ENCODE measurements around the gene LYST.
A peak's percentile ranks its signal among the peaks of the same experiment; 100 is the strongest.

The LYST gene

GRCh38 chr1:235644693-235645305 is 221.9 kb downstream of the LYST start:
- Histone ChIP-seq H3K9me3 (ENCODE audit: insufficient read depth, low read depth, low read length) (no peaks in the 10 kb centered on the region), H3K27me3 (ENCODE audit: insufficient read depth, low read length, poor library complexity, severe bottlenecking) (no peaks in the 10 kb centered on the region), H4K20me1 (ENCODE audit: insufficient read depth, low read length, poor library complexity, severe bottlenecking) (no peaks in the 10 kb centered on the region), H3F3A (ENCODE audit: low read depth) (peaks cover 6% of the 10 kb centered on the region), H3K4me3 (ENCODE audit: low read length, poor library complexity, severe bottlenecking) (no peak overlapping the region), H3K79me2 (ENCODE audit: insufficient read depth, low read length) (no peaks in the 10 kb centered on the region), H2AFZ (ENCODE audit: low read length) (no peak overlapping the region), H3K4me2 (ENCODE audit: low read depth, low read length, poor library complexity, severe bottlenecking) (no peak overlapping the region), H3K36me3 (ENCODE audit: insufficient read depth, low read length) (no peaks in the 10 kb centered on the region), H3K4me1 (ENCODE audit: insufficient read depth, low read length, poor library complexity, severe bottlenecking) (peaks cover 65% of the 10 kb centered on the region), H3K9me2 (replicated peaks; ENCODE audit: low read depth, low read length) (no peaks in the 10 kb centered on the region), H3K9ac (ENCODE audit: low read depth, low read length, poor library complexity, severe bottlenecking) (no peak overlapping the region)
- TF ChIP-seq CTCF (conservative IDR thresholded peaks at IDR 0.05; ENCODE audit: low read length) = no peak
- TF ChIP-seq EZH2phosphoT487 (IDR thresholded peaks at IDR 0.05; ENCODE audit: borderline replicate concordance) = no peak

- H3F3A ChIP-seq (ENCODE audit: low read depth) = peaks cover 6% of the 10 kb centered on the region
- H3K4me2 ChIP-seq (ENCODE audit: low read depth, low read length, poor library complexity, severe bottlenecking) = peak overlapping the region; percentile 97
- peak overlapping the region; percentile 91 for H3K9ac ChIP-seq (ENCODE audit: low read depth, low read length, poor library complexity, severe bottlenecking)
- H3K4me1 ChIP-seq (ENCODE audit: insufficient read depth, low read length, poor library complexity, severe bottlenecking) = peaks cover 70% of the 10 kb centered on the region
- H4K20me1 ChIP-seq (ENCODE audit: insufficient read depth, low read length, poor library complexity, severe bottlenecking) = no peaks in the 10 kb centered on the region
- no peak overlapping the region for H2AFZ ChIP-seq (ENCODE audit: low read length)
- no peak overlapping the region for H3K4me3 ChIP-seq (ENCODE audit: low read length, poor library complexity, severe bottlenecking)
- H3K9me3 ChIP-seq (ENCODE audit: insufficient read depth, low read depth, low read length) = no peaks in the 10 kb centered on the region
- no peak for TF ChIP-seq CTCF (conservative IDR thresholded peaks at IDR 0.05; ENCODE audit: low read length)
- no peak for TF ChIP-seq EZH2phosphoT487 (IDR thresholded peaks at IDR 0.05; ENCODE audit: borderline replicate concordance)
- H3K36me3 ChIP-seq (ENCODE audit: insufficient read depth, low read length) = no peaks in the 10 kb centered on the region
- H3K79me2 ChIP-seq (ENCODE audit: insufficient read depth, low read length) = no peaks in the 10 kb centered on the region
- H3K9me2 ChIP-seq (replicated peaks; ENCODE audit: low read depth, low read length) = no peaks in the 10 kb centered on the region
- H3K27me3 ChIP-seq (ENCODE audit: insufficient read depth, low read length, poor library complexity, severe bottlenecking) = no peaks in the 10 kb centered on the region
Measured at GRCh38 chr1:235643837-235644692, 222.6 kb downstream of the LYST start.

- H3K79me2 ChIP-seq (ENCODE audit: insufficient read depth, low read length) = no peaks in the 10 kb centered on the region
- no peaks in the 10 kb centered on the region for H3K9me2 ChIP-seq (replicated peaks; ENCODE audit: low read depth, low read length)
- H3K4me2 ChIP-seq (ENCODE audit: low read depth, low read length, poor library complexity, severe bottlenecking) = peak overlapping the region; percentile 97
Measured at GRCh38 chr1:235642943-235643371, 223.7 kb downstream of the LYST start.

More at GRCh38 chr1:235642943-235643371, 223.7 kb downstream of the LYST start:
- Histone ChIP-seq H4K20me1 (ENCODE audit: insufficient read depth, low read length, poor library complexity, severe bottlenecking) (no peaks in the 10 kb centered on the region), H3K4me3 (ENCODE audit: low read length, poor library complexity, severe bottlenecking) (peak overlapping the region; percentile 80), H3K36me3 (ENCODE audit: insufficient read depth, low read length) (no peaks in the 10 kb centered on the region), H3K4me1 (ENCODE audit: insufficient read depth, low read length, poor library complexity, severe bottlenecking) (peaks cover 72% of the 10 kb centered on the region), H3F3A (ENCODE audit: low read depth) (peaks cover 6% of the 10 kb centered on the region), H3K27me3 (ENCODE audit: insufficient read depth, low read length, poor library complexity, severe bottlenecking) (no peaks in the 10 kb centered on the region), H3K9ac (ENCODE audit: low read depth, low read length, poor library complexity, severe bottlenecking) (peak overlapping the region; percentile 91), H3K9me3 (ENCODE audit: insufficient read depth, low read depth, low read length) (no peaks in the 10 kb centered on the region), H2AFZ (ENCODE audit: low read length) (no peak overlapping the region; the same call in 1 of the 2 replicates)
- TF ChIP-seq EZH2phosphoT487 (IDR thresholded peaks at IDR 0.05; ENCODE audit: borderline replicate concordance) = no peak
- peak; percentile 37; the same call in 1 of the 2 replicates for TF ChIP-seq CTCF (conservative IDR thresholded peaks at IDR 0.05; ENCODE audit: low read length)
